Gastrocnemius medialis (tissue), 4 donors: ENCODE results near the gene UNC80.

Experiments used
- POLR2A ChIP-seq, 2 donors: fragments of 450-650 bp; IDR thresholded peaks; one replicate each; pipeline ENCODE4 v1.6.1; 2017; ENCODE audit warnings: antibody characterized with exemption in 2 of 2, mild to moderate bottlenecking in 2 of 2, moderate library complexity in 2 of 2
- TF ChIP-seq, protein P1 (sequence below), 5 experiments: fragments of 450-650 bp in 3 of 5; fragments of 200-600 bp in 2 of 5; sonication (generic) in 2 of 5; IDR thresholded peaks in 4 of 5; conservative IDR thresholded peaks in 1 of 5; 1 replicate in 4 of 5; 2 replicates in 1 of 5; pipeline ENCODE4 v1.5.1; 2016 to 2019; ENCODE audit warnings: antibody characterized with exemption in 5 of 5, mild to moderate bottlenecking in 3 of 5, moderate library complexity in 3 of 5

DNA sequence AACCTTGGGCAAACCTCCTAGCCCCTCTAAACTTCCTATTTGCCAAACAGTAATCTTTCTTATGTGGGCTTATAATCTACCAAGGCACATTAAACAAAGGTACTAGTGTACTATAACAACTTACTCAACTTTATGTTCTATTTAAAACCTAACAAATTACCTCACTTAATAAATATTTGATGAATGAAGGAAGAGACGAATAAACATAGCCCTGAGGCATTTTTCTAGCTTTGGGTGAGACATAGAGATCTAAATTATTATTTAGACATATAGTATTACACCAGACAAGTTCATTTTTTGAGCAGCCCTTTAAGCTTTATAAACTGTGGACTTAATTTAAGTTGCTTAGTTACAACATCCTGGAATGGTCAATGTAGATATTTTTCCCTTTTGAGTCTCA lies 104.6 kb downstream of the UNC80 start:
- TF ChIP-seq, protein P1, sequence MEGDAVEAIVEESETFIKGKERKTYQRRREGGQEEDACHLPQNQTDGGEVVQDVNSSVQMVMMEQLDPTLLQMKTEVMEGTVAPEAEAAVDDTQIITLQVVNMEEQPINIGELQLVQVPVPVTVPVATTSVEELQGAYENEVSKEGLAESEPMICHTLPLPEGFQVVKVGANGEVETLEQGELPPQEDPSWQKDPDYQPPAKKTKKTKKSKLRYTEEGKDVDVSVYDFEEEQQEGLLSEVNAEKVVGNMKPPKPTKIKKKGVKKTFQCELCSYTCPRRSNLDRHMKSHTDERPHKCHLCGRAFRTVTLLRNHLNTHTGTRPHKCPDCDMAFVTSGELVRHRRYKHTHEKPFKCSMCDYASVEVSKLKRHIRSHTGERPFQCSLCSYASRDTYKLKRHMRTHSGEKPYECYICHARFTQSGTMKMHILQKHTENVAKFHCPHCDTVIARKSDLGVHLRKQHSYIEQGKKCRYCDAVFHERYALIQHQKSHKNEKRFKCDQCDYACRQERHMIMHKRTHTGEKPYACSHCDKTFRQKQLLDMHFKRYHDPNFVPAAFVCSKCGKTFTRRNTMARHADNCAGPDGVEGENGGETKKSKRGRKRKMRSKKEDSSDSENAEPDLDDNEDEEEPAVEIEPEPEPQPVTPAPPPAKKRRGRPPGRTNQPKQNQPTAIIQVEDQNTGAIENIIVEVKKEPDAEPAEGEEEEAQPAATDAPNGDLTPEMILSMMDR (IDR thresholded peaks at IDR 0.05 in 4 of 5, conservative IDR thresholded peaks at IDR 0.05 in 1 of 5), result no peak
- no peak for TF ChIP-seq POLR2A (IDR thresholded peaks at IDR 0.05)
